Body of pancreas (tissue), 4 donors: Measurements from ENCODE around the gene KIF1A. TPM values are rescaled to one million over a fixed set of nuclear protein-coding genes. Genes with fewer than 3 reads are reported as not detected.

ENCODE experiments used
- ATAC-seq: fragments of 150-250 bp; one replicate; pipeline ENCODE4 v1.9.1; 2016
- DNase-seq, 4 donors: peaks; one replicate each; pipeline ENCODE4 v3.0.0-alpha.2; 2019
- H3K27ac ChIP-seq, 4 donors: fragments of 200-600 bp; sonication (generic); 1 replicate in 3 of 4; 2 replicates in 1 of 4; pipeline versions ENCODE4 v1.5.1 to v1.6.1; 2016 to 2019; ENCODE audit warnings: mild to moderate bottlenecking in 1 of 4, mixed read lengths in 1 of 4, moderate library complexity in 1 of 4
- H3K27me3 ChIP-seq, 2 donors: fragments of 200-600 bp; sonication (generic); one replicate each; pipeline ENCODE4 v1.6.0; 2016; ENCODE audit warnings: mild to moderate bottlenecking in 1 of 2
- H3K36me3 ChIP-seq, 2 donors: fragments of 200-600 bp; sonication (generic); replicated peaks in 1 of 2; 2 replicates each; pipeline ENCODE4 v1.5.1; 2016; ENCODE audit warnings: low read depth in 2 of 2; ENCODE audit not compliant: insufficient read depth in 1 of 2
- H3K4me1 ChIP-seq: fragments of 200-600 bp; sonication (generic); one replicate; pipeline ENCODE4 v1.6.0; 2016
- H3K4me3 ChIP-seq, 2 donors: fragments of 200-600 bp; sonication (generic); 1 replicate in 1 of 2; 2 replicates in 1 of 2; pipeline ENCODE4 v1.5.1; 2016 to 2019
- H3K9me3 ChIP-seq, 3 donors: fragments of 200-600 bp; sonication (generic); 1 replicate in 2 of 3; 2 replicates in 1 of 3; pipeline ENCODE4 v1.5.1; 2016
- POLR2A ChIP-seq, 3 donors: fragments of 450-650 bp; IDR thresholded peaks; one replicate each; pipeline ENCODE4 v1.6.1; 2016; ENCODE audit warnings: antibody characterized with exemption in 3 of 3, mild to moderate bottlenecking in 2 of 3
- WGBS, 2 donors: methylation state at CpG; one replicate each; pipeline ENCODE4 v1.1.5; 2017; 5-methylcytosine and 5-hydroxymethylcytosine counted together
- intact Hi-C: fragments of 100-400 bp; cut with DNase I; formaldehyde crosslinking; loops from one replicate; pipeline ENCODE4 v1.15.1; 2023
- total RNA-seq, 2 donors: library from RNA; depleted of rRNA; stranded (reverse); fragments of >200 nt; gene quantifications; one replicate each; pipeline ENCODE4 v1.1.0, GENCODE V29; 2016
- TF ChIP-seq, protein P1 (sequence below), 7 experiments: fragments of 450-650 bp in 4 of 7; fragments of 200-600 bp in 3 of 7; sonication (generic) in 3 of 7; IDR thresholded peaks; one replicate each; pipeline ENCODE4 v1.5.1; 2016 to 2019; ENCODE audit warnings: antibody characterized with exemption in 7 of 7

Gene KIF1A
- total RNA-seq, 2 donors from 2014 or later: 51.9 to 79.1 TPM

DNA sequence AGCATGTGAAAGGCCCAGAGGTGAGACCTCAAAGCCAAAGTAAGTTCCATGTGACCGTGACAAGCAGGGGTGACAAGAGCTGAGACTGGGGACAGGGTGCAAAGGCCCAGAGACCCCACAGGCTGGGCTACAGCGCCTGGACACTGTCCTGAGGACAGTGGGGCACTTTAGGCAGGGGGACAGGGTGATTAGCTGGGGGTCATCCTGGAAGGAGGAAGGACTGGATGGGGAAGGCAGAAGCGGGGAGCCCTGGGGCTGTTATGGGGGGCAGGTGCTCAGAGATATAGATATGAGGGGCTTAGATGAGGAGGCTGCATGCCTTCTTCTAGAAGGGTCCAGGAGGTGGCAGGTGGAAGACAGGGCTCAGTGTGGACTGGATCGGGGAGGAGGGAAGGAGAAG lies 31.5 kb downstream of the KIF1A start:
- 84 to 96% methylated on average over 4 of the region's 4 CpGs for WGBS, 2 donors
- Histone ChIP-seq H3K4me3 (no peak overlapping the region), H3K36me3 (no peaks in the 10 kb centered on the region), H3K27ac (no peak overlapping the region), H3K27me3 (no peaks in the 10 kb centered on the region), H3K4me1 (no peaks in the 10 kb centered on the region), H3K9me3 (no peaks in the 10 kb centered on the region)
- TF ChIP-seq POLR2A (IDR thresholded peaks at IDR 0.05): no peak
- TF ChIP-seq, protein P1, sequence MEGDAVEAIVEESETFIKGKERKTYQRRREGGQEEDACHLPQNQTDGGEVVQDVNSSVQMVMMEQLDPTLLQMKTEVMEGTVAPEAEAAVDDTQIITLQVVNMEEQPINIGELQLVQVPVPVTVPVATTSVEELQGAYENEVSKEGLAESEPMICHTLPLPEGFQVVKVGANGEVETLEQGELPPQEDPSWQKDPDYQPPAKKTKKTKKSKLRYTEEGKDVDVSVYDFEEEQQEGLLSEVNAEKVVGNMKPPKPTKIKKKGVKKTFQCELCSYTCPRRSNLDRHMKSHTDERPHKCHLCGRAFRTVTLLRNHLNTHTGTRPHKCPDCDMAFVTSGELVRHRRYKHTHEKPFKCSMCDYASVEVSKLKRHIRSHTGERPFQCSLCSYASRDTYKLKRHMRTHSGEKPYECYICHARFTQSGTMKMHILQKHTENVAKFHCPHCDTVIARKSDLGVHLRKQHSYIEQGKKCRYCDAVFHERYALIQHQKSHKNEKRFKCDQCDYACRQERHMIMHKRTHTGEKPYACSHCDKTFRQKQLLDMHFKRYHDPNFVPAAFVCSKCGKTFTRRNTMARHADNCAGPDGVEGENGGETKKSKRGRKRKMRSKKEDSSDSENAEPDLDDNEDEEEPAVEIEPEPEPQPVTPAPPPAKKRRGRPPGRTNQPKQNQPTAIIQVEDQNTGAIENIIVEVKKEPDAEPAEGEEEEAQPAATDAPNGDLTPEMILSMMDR (IDR thresholded peaks at IDR 0.05): no peak
- no peak for ATAC-seq
- intact Hi-C loops: no loop called here
- DNase-seq: no peak

DNA sequence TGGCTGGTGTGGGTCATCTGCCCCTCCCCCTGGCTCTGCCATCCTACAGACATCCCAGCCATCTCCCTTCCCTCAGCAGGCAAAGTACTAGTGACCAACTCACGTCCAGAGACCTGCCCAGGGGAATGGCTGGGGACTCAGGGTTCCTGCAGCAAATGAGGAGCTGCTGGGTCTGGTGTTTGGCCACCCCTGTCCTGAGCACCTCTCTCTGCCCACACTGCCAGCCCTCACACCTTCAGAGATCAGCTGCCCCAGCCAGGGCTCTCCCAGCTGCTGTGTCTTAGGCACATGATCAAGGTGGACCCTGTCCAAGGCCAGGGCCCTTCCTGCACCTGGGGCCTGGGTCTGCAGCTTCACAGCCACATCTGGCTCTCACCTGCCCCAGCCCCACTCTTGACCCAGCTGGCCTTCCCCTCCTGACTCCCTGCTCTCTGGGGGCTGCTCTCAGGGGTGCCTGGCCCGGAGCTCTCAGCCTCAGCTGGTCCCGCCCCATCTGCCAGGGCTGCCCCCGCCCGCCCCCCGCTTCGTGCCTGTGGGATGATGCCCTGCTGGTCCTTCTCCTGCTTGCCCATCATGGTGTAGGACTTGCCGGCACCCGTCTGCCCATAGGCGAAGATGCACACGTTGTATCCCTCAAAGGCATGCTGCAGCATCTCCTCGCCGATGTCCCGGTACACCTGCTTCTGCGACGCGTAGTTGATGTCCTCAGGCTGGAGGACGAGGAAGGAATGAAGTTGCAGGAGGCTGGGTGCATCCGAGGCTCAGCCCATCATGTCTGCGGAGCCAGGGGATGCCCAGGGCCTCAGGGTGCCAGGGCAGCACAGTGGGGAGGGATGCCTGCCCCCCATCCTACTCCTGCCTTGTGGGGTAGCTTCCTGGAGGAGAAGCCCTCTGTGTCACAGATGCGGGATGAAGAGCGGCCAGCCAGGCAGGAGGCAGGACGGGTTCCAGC lies 32.2 kb downstream of the KIF1A start:
- no peak for ATAC-seq

DNA sequence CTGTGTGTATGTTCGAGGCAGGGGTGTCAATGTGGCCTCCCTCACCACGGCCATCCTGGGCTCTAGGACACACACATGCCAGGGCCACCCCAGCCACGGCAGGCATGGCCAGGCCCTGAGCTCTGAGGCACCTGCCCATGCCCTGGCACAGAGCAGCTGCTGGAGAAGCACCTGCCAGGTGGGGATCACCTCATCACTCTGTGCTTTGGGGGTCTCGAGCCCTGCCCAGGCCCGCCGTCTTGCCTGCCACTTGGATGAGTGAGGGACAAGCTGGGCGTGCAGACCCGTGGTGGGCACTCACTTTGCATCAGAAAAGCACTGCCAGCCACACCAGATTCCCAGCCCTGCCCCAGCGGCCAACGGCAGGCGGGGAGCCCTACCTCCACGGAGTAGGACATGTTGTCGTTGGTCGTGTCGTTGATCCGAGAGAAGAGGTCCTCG lies 33.1 kb downstream of the KIF1A start:
- no peak overlapping the region for H3K4me3 ChIP-seq
- 89 to 93% methylated on average over 3 to 17 of the region's 17 CpGs for WGBS, 2 donors
- intact Hi-C loops: no loop called here
- ATAC-seq (no peak), DNase-seq (no peak)
- no peaks in the 10 kb centered on the region for H3K4me1 ChIP-seq
- no peaks in the 10 kb centered on the region for H3K36me3 ChIP-seq
- H3K27ac ChIP-seq: no peak overlapping the region
- TF ChIP-seq, protein P1 (IDR thresholded peaks at IDR 0.05): no peak
- TF ChIP-seq POLR2A (IDR thresholded peaks at IDR 0.05): no peak
- H3K27me3 ChIP-seq: no peaks in the 10 kb centered on the region
- no peaks in the 10 kb centered on the region for H3K9me3 ChIP-seq

More for the DNA sequence above, 32.2 kb downstream of the KIF1A start:
- no peak for DNase-seq
- Histone ChIP-seq H3K27me3 (no peaks in the 10 kb centered on the region), H3K27ac (no peak overlapping the region), H3K36me3 (no peaks in the 10 kb centered on the region), H3K9me3 (no peaks in the 10 kb centered on the region), H3K4me1 (no peaks in the 10 kb centered on the region), H3K4me3 (no peak overlapping the region)
- WGBS, 2 donors: 88 to 93% methylated on average over 16 to 19 of the region's 23 CpGs
- TF ChIP-seq, protein P1 (IDR thresholded peaks at IDR 0.05): no peak
- TF ChIP-seq POLR2A (IDR thresholded peaks at IDR 0.05): no peak
- intact Hi-C loops: no loop called here

DNA sequence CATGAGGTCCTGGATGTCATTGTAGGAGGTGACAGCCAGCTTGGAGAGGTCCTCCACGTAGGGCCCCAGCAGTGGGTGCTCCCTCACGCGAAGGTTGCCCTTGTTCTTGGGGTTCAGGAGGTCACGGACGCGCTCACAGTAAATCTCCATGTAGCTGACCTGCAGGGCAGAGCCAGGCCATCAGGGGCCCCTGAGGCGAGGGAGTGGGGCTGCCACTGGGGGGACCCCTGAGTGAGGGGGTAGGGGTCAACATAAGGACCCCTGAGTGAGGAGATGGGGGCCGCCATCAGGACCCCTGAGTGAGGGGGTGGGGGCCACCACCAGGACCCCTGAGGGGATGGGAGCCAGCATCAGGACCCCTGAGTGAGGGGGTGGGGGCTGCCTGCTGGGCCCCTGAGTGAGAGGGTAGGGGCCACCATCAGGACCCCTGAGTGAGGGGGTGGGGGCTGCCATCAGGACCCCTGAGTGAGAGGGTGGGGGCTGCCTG lies 33.6 kb downstream of the KIF1A start:
- Histone ChIP-seq H3K9me3 (no peaks in the 10 kb centered on the region), H3K4me1 (no peaks in the 10 kb centered on the region), H3K4me3 (no peak overlapping the region), H3K27me3 (no peaks in the 10 kb centered on the region), H3K36me3 (no peaks in the 10 kb centered on the region), H3K27ac (no peak overlapping the region)
- intact Hi-C loops: no loop called here
- DNase-seq (no peak), ATAC-seq (no peak)
- 88 to 92% methylated on average over 7 of the region's 8 CpGs for WGBS, 2 donors
- TF ChIP-seq, protein P1 (IDR thresholded peaks at IDR 0.05): no peak
- no peak for TF ChIP-seq POLR2A (IDR thresholded peaks at IDR 0.05)
